Smooth muscle cell of bladder (primary cell): ENCODE results near the gene AK9. TPM values are rescaled to one million over a fixed set of nuclear protein-coding genes. Genes with fewer than 3 reads are reported as not detected.

Experiments
- total RNA-seq: library from RNA; depleted of rRNA; stranded (reverse); fragments of >200 nt; gene quantifications from 2 replicates; pipeline ENCODE4 v1.2.3, GENCODE V29; 2014

Gene AK9
- 1.6 and 3.1 TPM in 2 replicates for total RNA-seq

GRCh38 chr6:109690737-109691621 is at the start of gene AK9, which contains the start of gene FIG4:
Gene AK9 (minus strand): TSS chr6:109691202. CDS start chr6:109675745, 15,457 bp downstream.
Gene FIG4 (plus strand): TSS chr6:109691296. CDS start chr6:109691436, 140 bp downstream.

GRCh38 chr6:109482905-109483734 is 207.9 kb downstream of the AK9 start, which contains the start of gene ZBTB24:
Gene ZBTB24 (minus strand): TSS chr6:109483219. CDS start chr6:109482026, 1,193 bp downstream.

GRCh38 chr6:109455437-109456110 is 235.4 kb downstream of the AK9 start, which contains the start of gene MICAL1:
Gene MICAL1 (minus strand): TSS chr6:109455772. CDS start chr6:109454196, 1,576 bp downstream.

Other genes with a start within 250 kb of the AK9 start
- 33.6 and 36.6 TPM in 2 replicates for gene MICAL1, start 235.4 kb downstream of the AK9 start, total RNA-seq
- 6.3 TPM in 2 replicates for gene ZBTB24, start 208.0 kb downstream of the AK9 start, total RNA-seq
- 14.1 and 19.2 TPM in 2 replicates for gene FIG4, start 94 bp upstream of the AK9 start, total RNA-seq